ENCODE measurements around the gene CCNL2. TPM values are rescaled to one million over a fixed set of nuclear protein-coding genes. Genes with fewer than 3 reads are reported as not detected.
"Not testable (repeated sequence)": the region's sequence is repeated elsewhere in the genome, so short reads cannot be mapped to it uniquely, and the experiment has no call there.

The CCNL2 gene
- total RNA-seq, 2 donors from 2014 or later = 166 to 180 TPM

- Mint-ChIP-seq H3K27ac (no peak overlapping the region), H3K36me3 (ENCODE audit: insufficient read depth in 2 of 2) (peaks cover 0 to 2% of the 10 kb centered on the region in 2 donors), H3K4me3 (peak overlapping the region; percentile 90 to 91), H3K27me3 (ENCODE audit: low read depth) (no peaks in the 10 kb centered on the region), H3K4me1 (ENCODE audit: low read depth) (peaks cover 33% of the 10 kb centered on the region), H3K9me3 (no peaks in the 10 kb centered on the region)
- DNase-seq = no peak
- no peak for ATAC-seq (replicated peaks in 1 of 2)
Measured at GRCh38 chr1:1376551-1377226, 22.4 kb downstream of the CCNL2 start.

- ATAC-seq (replicated peaks in 1 of 2) = peak; percentile 91 to 92
- peak; percentile 97 to 98 for DNase-seq
- peaks cover 33% of the 10 kb centered on the region for H3K4me1 Mint-ChIP-seq (ENCODE audit: low read depth)
- peak within 1 kb of the TSS; percentile 95 for H3K27ac Mint-ChIP-seq
- peak within 1 kb of the TSS; percentile 90 to 91 for H3K4me3 Mint-ChIP-seq
- no peaks in the 10 kb centered on the region for H3K27me3 Mint-ChIP-seq (ENCODE audit: low read depth)
- H3K36me3 Mint-ChIP-seq (ENCODE audit: insufficient read depth in 2 of 2) = peaks cover 0 to 2% of the 10 kb centered on the region in 2 donors
- H3K9me3 Mint-ChIP-seq = no peaks in the 10 kb centered on the region
Measured at GRCh38 chr1:1374929-1375662, 24.0 kb downstream of the CCNL2 start, which contains the start of gene AURKAIP1. TSS of gene AURKAIP1 (minus strand) at chr1:1375207. CDS start at chr1:1374756, 451 bp downstream.

- no peaks in the 10 kb centered on the region for H3K9me3 Mint-ChIP-seq
- H3K27ac Mint-ChIP-seq = peak overlapping the region; percentile 33
- DNase-seq = peak in 1 of 2 donors; percentile 14
- H3K27me3 Mint-ChIP-seq (ENCODE audit: low read depth) = no peaks in the 10 kb centered on the region
- peaks cover 33% of the 10 kb centered on the region for H3K4me1 Mint-ChIP-seq (ENCODE audit: low read depth)
- peak overlapping the region; percentile 90 to 91 for H3K4me3 Mint-ChIP-seq
- peaks cover 0 to 2% of the 10 kb centered on the region in 2 donors for H3K36me3 Mint-ChIP-seq (ENCODE audit: insufficient read depth in 2 of 2)
- no peak for ATAC-seq (replicated peaks in 1 of 2)
Measured at GRCh38 chr1:1374589-1374928, 24.6 kb downstream of the CCNL2 start.

GRCh38 chr1:1373815-1374588 lies 25.1 kb downstream of the CCNL2 start:
- ATAC-seq (replicated peaks in 1 of 2) = no peak
- peaks cover 33% of the 10 kb centered on the region for H3K4me1 Mint-ChIP-seq (ENCODE audit: low read depth)
- H3K36me3 Mint-ChIP-seq (ENCODE audit: insufficient read depth in 2 of 2) = peaks cover 0 to 2% of the 10 kb centered on the region in 2 donors
- H3K4me3 Mint-ChIP-seq = peak overlapping the region; percentile 90 to 91
- H3K27me3 Mint-ChIP-seq (ENCODE audit: low read depth) = no peaks in the 10 kb centered on the region
- no peaks in the 10 kb centered on the region for H3K9me3 Mint-ChIP-seq
- DNase-seq = no peak
- H3K27ac Mint-ChIP-seq = no peak overlapping the region

GRCh38 chr1:1373051-1373814 lies 25.9 kb downstream of the CCNL2 start:
- Mint-ChIP-seq H3K27ac (no peak overlapping the region), H3K36me3 (ENCODE audit: insufficient read depth in 2 of 2) (peaks cover 0 to 2% of the 10 kb centered on the region in 2 donors), H3K27me3 (ENCODE audit: low read depth) (no peaks in the 10 kb centered on the region), H3K9me3 (no peaks in the 10 kb centered on the region), H3K4me3 (peak overlapping the region; percentile 51 to 90), H3K4me1 (ENCODE audit: low read depth) (peaks cover 33% of the 10 kb centered on the region)
- DNase-seq (no peak), ATAC-seq (replicated peaks in 1 of 2) (no peak)

GRCh38 chr1:1371746-1372711 lies 27.1 kb downstream of the CCNL2 start:
- H3K27me3 Mint-ChIP-seq (ENCODE audit: low read depth) = no peaks in the 10 kb centered on the region
- H3K27ac Mint-ChIP-seq = no peak overlapping the region
- peaks cover 33% of the 10 kb centered on the region for H3K4me1 Mint-ChIP-seq (ENCODE audit: low read depth)
- H3K4me3 Mint-ChIP-seq = peak overlapping the region; percentile 46 to 48
- peaks cover 0 to 2% of the 10 kb centered on the region in 2 donors for H3K36me3 Mint-ChIP-seq (ENCODE audit: insufficient read depth in 2 of 2)
- peak; percentile 86 to 91 for DNase-seq
- no peaks in the 10 kb centered on the region for H3K9me3 Mint-ChIP-seq
- peak; percentile 41 to 47 for ATAC-seq (replicated peaks in 1 of 2)

GRCh38 chr1:1371364-1371745 lies 27.8 kb downstream of the CCNL2 start:
- Mint-ChIP-seq H3K4me1 (ENCODE audit: low read depth) (peaks cover 26% of the 10 kb centered on the region), H3K27ac (no peak overlapping the region), H3K27me3 (ENCODE audit: low read depth) (no peaks in the 10 kb centered on the region)

GRCh38 chr1:1370771-1371300 lies 28.3 kb downstream of the CCNL2 start:
- no peaks in the 10 kb centered on the region for H3K9me3 Mint-ChIP-seq
- ATAC-seq (replicated peaks in 1 of 2) = no peak
- peaks cover 21% of the 10 kb centered on the region for H3K4me1 Mint-ChIP-seq (ENCODE audit: low read depth)
- H3K27ac Mint-ChIP-seq = no peak overlapping the region
- peaks cover 0 to 2% of the 10 kb centered on the region in 2 donors for H3K36me3 Mint-ChIP-seq (ENCODE audit: insufficient read depth in 2 of 2)
- peak overlapping the region in 1 of 2 donors; percentile 13 for H3K4me3 Mint-ChIP-seq
- H3K27me3 Mint-ChIP-seq (ENCODE audit: low read depth) = no peaks in the 10 kb centered on the region
- no peak for DNase-seq

More at GRCh38 chr1:1371364-1371745, 27.8 kb downstream of the CCNL2 start:
- ATAC-seq (replicated peaks in 1 of 2) (peak; percentile 7 to 14), DNase-seq (peak; percentile 57 to 58)
- Mint-ChIP-seq H3K9me3 (no peaks in the 10 kb centered on the region), H3K4me3 (peak overlapping the region in 1 of 2 donors; percentile 13), H3K36me3 (ENCODE audit: insufficient read depth in 2 of 2) (peaks cover 0 to 2% of the 10 kb centered on the region in 2 donors)

GRCh38 chr1:1370094-1370493 lies 29.0 kb downstream of the CCNL2 start:
- H3K9me3 Mint-ChIP-seq; ATAC-seq (replicated peaks in 1 of 2); H3K27ac Mint-ChIP-seq; H3K4me3 Mint-ChIP-seq; DNase-seq; H3K27me3 Mint-ChIP-seq (ENCODE audit: low read depth); H3K36me3 Mint-ChIP-seq (ENCODE audit: insufficient read depth in 2 of 2): not testable (repeated sequence)
- H3K4me1 Mint-ChIP-seq (ENCODE audit: low read depth) = peaks cover 21% of the 10 kb centered on the region

GRCh38 chr1:1367315-1367714 lies 31.8 kb downstream of the CCNL2 start:
- H3K4me1 Mint-ChIP-seq (ENCODE audit: low read depth) = peaks cover 4% of the 10 kb centered on the region
- H3K27ac Mint-ChIP-seq = no peak overlapping the region
- no peaks in the 10 kb centered on the region for H3K27me3 Mint-ChIP-seq (ENCODE audit: low read depth)
- DNase-seq (no peak), ATAC-seq (replicated peaks in 1 of 2) (no peak)
- no peak overlapping the region for H3K4me3 Mint-ChIP-seq
- H3K9me3 Mint-ChIP-seq = no peaks in the 10 kb centered on the region
- H3K36me3 Mint-ChIP-seq (ENCODE audit: insufficient read depth in 2 of 2) = no peaks in the 10 kb centered on the region

GRCh38 chr1:1366699-1367066 lies 32.5 kb downstream of the CCNL2 start:
- Mint-ChIP-seq H3K4me3 (no peak overlapping the region), H3K27me3 (ENCODE audit: low read depth) (no peaks in the 10 kb centered on the region), H3K36me3 (ENCODE audit: insufficient read depth in 2 of 2) (no peaks in the 10 kb centered on the region), H3K9me3 (no peaks in the 10 kb centered on the region), H3K27ac (no peak overlapping the region), H3K4me1 (ENCODE audit: low read depth) (no peaks in the 10 kb centered on the region)
- no peak for ATAC-seq (replicated peaks in 1 of 2)
- no peak for DNase-seq

All from activated T-cell treated with anti-CD3 and anti-CD28 coated beads, Interleukin-2, amount 50 U/mL, for 72 hours (primary cell).